HG02678 (cell line): Measurements from ENCODE around the gene HS6ST3.

Experiments used
- ATAC-seq: cut with Tn5 transposase; IDR thresholded peaks from one replicate; pipeline ENCODE4 v1.9.1; 2021; ENCODE audit warnings: mild to moderate bottlenecking, moderate library complexity; ENCODE audit not compliant: unreplicated experiment

The HS6ST3 gene

GRCh38 chr13:96779691-96780090 is 689.8 kb downstream of the HS6ST3 start:
- no peak for ATAC-seq

GRCh38 chr13:96780105-96780504 is 690.2 kb downstream of the HS6ST3 start:
- no peak for ATAC-seq

- no peak for ATAC-seq
Observed at GRCh38 chr13:96781141-96781540, 691.2 kb downstream of the HS6ST3 start.

GRCh38 chr13:96782186-96782585 is 692.3 kb downstream of the HS6ST3 start:
- ATAC-seq: no peak

GRCh38 chr13:96783057-96783456 is 693.1 kb downstream of the HS6ST3 start:
- ATAC-seq: no peak

- no peak for ATAC-seq
Observed at GRCh38 chr13:96783511-96783910, 693.6 kb downstream of the HS6ST3 start.

- ATAC-seq: no peak
Observed at GRCh38 chr13:96785986-96786385, 696.1 kb downstream of the HS6ST3 start.

GRCh38 chr13:96792188-96792587 is 702.3 kb downstream of the HS6ST3 start:
- no peak for ATAC-seq

- ATAC-seq: no peak
Observed at GRCh38 chr13:96792736-96793403, 703.0 kb downstream of the HS6ST3 start.

- ATAC-seq: no peak
Observed at GRCh38 chr13:96793404-96793755, 703.5 kb downstream of the HS6ST3 start.

- ATAC-seq: no peak
Observed at GRCh38 chr13:96794669-96795068, 704.8 kb downstream of the HS6ST3 start.

GRCh38 chr13:96795670-96796069 is 705.8 kb downstream of the HS6ST3 start:
- ATAC-seq: no peak

GRCh38 chr13:96796091-96796633 is 706.3 kb downstream of the HS6ST3 start:
- ATAC-seq: no peak

GRCh38 chr13:96797136-96797535 is 707.2 kb downstream of the HS6ST3 start:
- no peak for ATAC-seq

- ATAC-seq: no peak
Observed at GRCh38 chr13:96803456-96804100, 713.7 kb downstream of the HS6ST3 start.

- ATAC-seq: no peak
Observed at GRCh38 chr13:96804174-96804573, 714.3 kb downstream of the HS6ST3 start.

GRCh38 chr13:96806746-96807145 is 716.8 kb downstream of the HS6ST3 start:
- no peak for ATAC-seq

GRCh38 chr13:96809366-96810096 is 719.6 kb downstream of the HS6ST3 start:
- ATAC-seq: no peak

GRCh38 chr13:96810104-96810503 is 720.2 kb downstream of the HS6ST3 start:
- no peak for ATAC-seq

GRCh38 chr13:96811049-96811448 is 721.1 kb downstream of the HS6ST3 start:
- no peak for ATAC-seq

GRCh38 chr13:96816261-96816660 is 726.4 kb downstream of the HS6ST3 start:
- ATAC-seq: no peak

GRCh38 chr13:96816874-96817273 is 727.0 kb downstream of the HS6ST3 start:
- no peak for ATAC-seq
